ENCODE data around the gene PROM1. TPM values are rescaled to one million over a fixed set of nuclear protein-coding genes. Genes with fewer than 3 reads are reported as not detected.

Gene PROM1
- total RNA-seq, 2 experiments from 2014 or later: not detected

GRCh38 chr4:16005676-16006075, 78.1 kb downstream of the PROM1 start:
- Histone ChIP-seq H2AFZ (ENCODE audit: low read length) (no peak overlapping the region), H3K9me2 (ENCODE audit: insufficient read depth, low read length) (no peaks in the 10 kb centered on the region), H3K79me2 (ENCODE audit: insufficient read depth, low read depth, low read length) (no peaks in the 10 kb centered on the region), H4K20me1 (ENCODE audit: insufficient read depth, low read length) (no peaks in the 10 kb centered on the region), H3K36me3 (ENCODE audit: insufficient read depth, low read length) (no peaks in the 10 kb centered on the region), H3K4me1 (ENCODE audit: insufficient read depth, low read length, poor library complexity, severe bottlenecking) (no peaks in the 10 kb centered on the region), H3K4me2 (ENCODE audit: low read length) (no peak overlapping the region), H3K9me3 (ENCODE audit: low read length) (no peaks in the 10 kb centered on the region), H3K4me3 (ENCODE audit: low read depth, low read length, poor library complexity, severe bottlenecking) (no peak overlapping the region), H3K27ac (ENCODE audit: low read depth, low read length, poor library complexity, severe bottlenecking) (no peak overlapping the region)
- POLR2A ChIA-PET: interaction anchor here (0.5 kb wide), 1 partner anchor 663 kb away, joined by 3 read pairs; no protein-coding TSS in a partner anchor
- BruUV-seq (replicated peaks): no TSS peak
- intact Hi-C loops (cut with micrococcal nuclease; ENCODE audit: unreplicated experiment): no loop called here
- TF ChIP-seq EZH2phosphoT487 (IDR thresholded peaks at IDR 0.05; ENCODE audit: borderline replicate concordance, low read depth, low read length): no peak
- TF ChIP-seq CTCF (conservative IDR thresholded peaks at IDR 0.05; ENCODE audit: low read length): no peak
- CTCF ChIA-PET (ENCODE audit: unreplicated experiment): no interaction called here
- no peak for DNase-seq (ENCODE audit: low spot score)

- Histone ChIP-seq H3K9me3 (ENCODE audit: low read length) (no peaks in the 10 kb centered on the region), H3K4me2 (ENCODE audit: low read length) (no peak overlapping the region), H4K20me1 (ENCODE audit: insufficient read depth, low read length) (no peaks in the 10 kb centered on the region), H3K4me3 (ENCODE audit: low read depth, low read length, poor library complexity, severe bottlenecking) (no peak overlapping the region), H2AFZ (ENCODE audit: low read length) (peak overlapping the region; percentile 56; the same call in 1 of the 2 replicates), H3K9me2 (ENCODE audit: insufficient read depth, low read length) (no peaks in the 10 kb centered on the region), H3K27ac (ENCODE audit: low read depth, low read length, poor library complexity, severe bottlenecking) (no peak overlapping the region), H3K36me3 (ENCODE audit: insufficient read depth, low read length) (no peaks in the 10 kb centered on the region), H3K4me1 (ENCODE audit: insufficient read depth, low read length, poor library complexity, severe bottlenecking) (no peaks in the 10 kb centered on the region), H3K79me2 (ENCODE audit: insufficient read depth, low read depth, low read length) (no peaks in the 10 kb centered on the region)
- POLR2A ChIA-PET: no interaction called here
- TF ChIP-seq CTCF (conservative IDR thresholded peaks at IDR 0.05; ENCODE audit: low read length) (peak; percentile 92), EZH2phosphoT487 (IDR thresholded peaks at IDR 0.05; ENCODE audit: borderline replicate concordance, low read depth, low read length) (no peak)
- BruUV-seq (replicated peaks): no TSS peak
- CTCF ChIA-PET (ENCODE audit: unreplicated experiment): no interaction called here
- intact Hi-C loops (cut with micrococcal nuclease; ENCODE audit: unreplicated experiment): loop anchor here (1.0 to 5.0 kb wide), 6 partner anchors 45 to 522 kb away; no protein-coding TSS in a partner anchor
- peak; percentile 75 for DNase-seq (ENCODE audit: low spot score)
These were observed 82.4 kb downstream of the PROM1 start for GRCh38 chr4:16001484-16001858.

- Histone ChIP-seq H3K27ac (ENCODE audit: low read depth, low read length, poor library complexity, severe bottlenecking) (no peak overlapping the region), H3K79me2 (ENCODE audit: insufficient read depth, low read depth, low read length) (no peaks in the 10 kb centered on the region), H3K4me3 (ENCODE audit: low read depth, low read length, poor library complexity, severe bottlenecking) (no peak overlapping the region), H3K4me2 (ENCODE audit: low read length) (no peak overlapping the region), H2AFZ (ENCODE audit: low read length) (peak overlapping the region; percentile 56; the same call in 1 of the 2 replicates), H3K4me1 (ENCODE audit: insufficient read depth, low read length, poor library complexity, severe bottlenecking) (no peaks in the 10 kb centered on the region), H4K20me1 (ENCODE audit: insufficient read depth, low read length) (no peaks in the 10 kb centered on the region), H3K36me3 (ENCODE audit: insufficient read depth, low read length) (no peaks in the 10 kb centered on the region), H3K9me2 (ENCODE audit: insufficient read depth, low read length) (no peaks in the 10 kb centered on the region), H3K9me3 (ENCODE audit: low read length) (no peaks in the 10 kb centered on the region)
- intact Hi-C loops (cut with micrococcal nuclease; ENCODE audit: unreplicated experiment): loop anchor here (1.0 to 5.0 kb wide), 6 partner anchors 44 to 522 kb away; no protein-coding TSS in a partner anchor
- ChIA-PET POLR2A (no interaction called here), CTCF (ENCODE audit: unreplicated experiment) (no interaction called here)
- DNase-seq (ENCODE audit: low spot score): no peak
- BruUV-seq (replicated peaks): no TSS peak
- TF ChIP-seq CTCF (conservative IDR thresholded peaks at IDR 0.05; ENCODE audit: low read length) (no peak), EZH2phosphoT487 (IDR thresholded peaks at IDR 0.05; ENCODE audit: borderline replicate concordance, low read depth, low read length) (no peak)
These were observed 82.9 kb downstream of the PROM1 start for GRCh38 chr4:16000708-16001483.

Data from OCI-LY7 (cell line).